Measurements from ENCODE around the gene PRPF8. TPM values are rescaled to one million over a fixed set of nuclear protein-coding genes. Genes with fewer than 3 reads are reported as not detected.
"Not testable (repeated sequence)": the region's sequence is repeated elsewhere in the genome, so short reads cannot be mapped to it uniquely, and the experiment has no call there.

PRPF8 gene
- total and polyA plus RNA-seq, 5 donors from 2014 or later = 146 to 405 (median 160) TPM

- peak within 1 kb of the TSS in 2 of 3 donors; percentile 25 to 38 for H3K27ac Mint-ChIP-seq
- no peak within 1 kb of the TSS for H3K27ac ChIP-seq (ENCODE audit: insufficient read depth, low read length, poor library complexity, severe bottlenecking)
- no peak within 1 kb of the TSS for H3K4me3 ChIP-seq (ENCODE audit: low read depth, low read length)
- H3K36me3 Mint-ChIP-seq = no peaks in the 10 kb centered on the region
- H3K4me3 Mint-ChIP-seq = peak within 1 kb of the TSS; percentile 64 to 83 (median 72)
- no peaks in the 10 kb centered on the region for H3K9me3 ChIP-seq (ENCODE audit: control insufficient read depth in 2 of 2, low read length in 2 of 2)
- H3K27me3 Mint-ChIP-seq = peaks cover 45% of the 10 kb centered on the region
- H3K27me3 ChIP-seq (ENCODE audit: control insufficient read depth, insufficient read depth, low read length) = no peaks in the 10 kb centered on the region
- H3K4me1 ChIP-seq (ENCODE audit: control insufficient read depth, insufficient read depth, low read length, poor library complexity, severe bottlenecking) = peaks cover 27% of the 10 kb centered on the region
- H3K36me3 ChIP-seq (ENCODE audit: control insufficient read depth, insufficient read depth, low read length) = no peaks in the 10 kb centered on the region
- H3K9me3 Mint-ChIP-seq = peaks cover 0 to 2% (median 0%) of the 10 kb centered on the region in 7 donors
- DNase-seq (no peak), ATAC-seq (ENCODE audit: low read depth in 2 of 2) (peak; percentile 9 to 16)
- peaks cover 0 to 32% (median 5%) of the 10 kb centered on the region in 4 donors for H3K4me1 Mint-ChIP-seq
Observed at GRCh38 chr17:1709971-1710806, 25.5 kb upstream of the PRPF8 start, which contains the start of gene TLCD2. TSS of gene TLCD2 (minus strand) at chr17:1710377. CDS start at chr17:1710242, 135 bp downstream.

- no peaks in the 10 kb centered on the region for H3K36me3 Mint-ChIP-seq
- Histone ChIP-seq H3K36me3 (ENCODE audit: control insufficient read depth, insufficient read depth, low read length) (no peaks in the 10 kb centered on the region), H3K27me3 (ENCODE audit: control insufficient read depth, insufficient read depth, low read length) (no peaks in the 10 kb centered on the region), H3K9me3 (ENCODE audit: control insufficient read depth in 2 of 2, low read length in 2 of 2) (no peaks in the 10 kb centered on the region), H3K27ac (ENCODE audit: insufficient read depth, low read length, poor library complexity, severe bottlenecking) (no peak overlapping the region), H3K4me1 (ENCODE audit: control insufficient read depth, insufficient read depth, low read length, poor library complexity, severe bottlenecking) (peaks cover 20% of the 10 kb centered on the region), H3K4me3 (ENCODE audit: low read depth, low read length) (no peak overlapping the region)
- peaks cover 0 to 2% (median 0%) of the 10 kb centered on the region in 7 donors for H3K9me3 Mint-ChIP-seq
- H3K27me3 Mint-ChIP-seq = peaks cover 52% of the 10 kb centered on the region
- peaks cover 0 to 30% (median 5%) of the 10 kb centered on the region in 4 donors for H3K4me1 Mint-ChIP-seq
- H3K4me3 Mint-ChIP-seq = no peak overlapping the region
- DNase-seq (no peak), ATAC-seq (ENCODE audit: low read depth in 2 of 2) (peak in 1 of 2 donors; percentile 17)
- H3K27ac Mint-ChIP-seq = no peak overlapping the region
Observed at GRCh38 chr17:1709403-1709951, 24.8 kb upstream of the PRPF8 start.

GRCh38 chr17:1708791-1709346 lies 24.2 kb upstream of the PRPF8 start:
- H3K27ac ChIP-seq (ENCODE audit: insufficient read depth, low read length, poor library complexity, severe bottlenecking); DNase-seq; H3K9me3 ChIP-seq (ENCODE audit: control insufficient read depth in 2 of 2, low read length in 2 of 2); H3K27me3 ChIP-seq (ENCODE audit: control insufficient read depth, insufficient read depth, low read length); ATAC-seq (ENCODE audit: low read depth in 2 of 2); H3K36me3 Mint-ChIP-seq; H3K4me3 ChIP-seq (ENCODE audit: low read depth, low read length); H3K36me3 ChIP-seq (ENCODE audit: control insufficient read depth, insufficient read depth, low read length); H3K9me3 Mint-ChIP-seq: not testable (repeated sequence)
- peak overlapping the region in 2 of 4 donors; percentile 8 to 56 for H3K4me3 Mint-ChIP-seq
- H3K4me1 Mint-ChIP-seq = peaks cover 0 to 26% (median 5%) of the 10 kb centered on the region in 4 donors
- H3K4me1 ChIP-seq (ENCODE audit: control insufficient read depth, insufficient read depth, low read length, poor library complexity, severe bottlenecking) = peaks cover 17% of the 10 kb centered on the region
- H3K27ac Mint-ChIP-seq = peak overlapping the region in 1 of 3 donors; percentile 56
- H3K27me3 Mint-ChIP-seq = peaks cover 50% of the 10 kb centered on the region

GRCh38 chr17:1707107-1707506 lies 22.4 kb upstream of the PRPF8 start:
- ATAC-seq (ENCODE audit: low read depth in 2 of 2) (peak in 1 of 2 donors; percentile 32), DNase-seq (no peak)
- Histone ChIP-seq H3K27ac (ENCODE audit: insufficient read depth, low read length, poor library complexity, severe bottlenecking) (no peak overlapping the region), H3K4me3 (ENCODE audit: low read depth, low read length) (no peak overlapping the region), H3K36me3 (ENCODE audit: control insufficient read depth, insufficient read depth, low read length) (no peaks in the 10 kb centered on the region), H3K9me3 (ENCODE audit: control insufficient read depth in 2 of 2, low read length in 2 of 2) (no peaks in the 10 kb centered on the region), H3K4me1 (ENCODE audit: control insufficient read depth, insufficient read depth, low read length, poor library complexity, severe bottlenecking) (peaks cover 17% of the 10 kb centered on the region), H3K27me3 (ENCODE audit: control insufficient read depth, insufficient read depth, low read length) (no peaks in the 10 kb centered on the region)
- Mint-ChIP-seq H3K9me3 (peaks cover 0 to 2% (median 0%) of the 10 kb centered on the region in 7 donors), H3K4me1 (peaks cover 0 to 23% (median 5%) of the 10 kb centered on the region in 4 donors), H3K4me3 (peak overlapping the region in 2 of 4 donors; percentile 6 to 72), H3K27me3 (peaks cover 56% of the 10 kb centered on the region), H3K27ac (no peak overlapping the region), H3K36me3 (no peaks in the 10 kb centered on the region)

- H3K4me1 Mint-ChIP-seq = peaks cover 0 to 9% (median 2%) of the 10 kb centered on the region in 4 donors
- no peaks in the 10 kb centered on the region for H3K36me3 Mint-ChIP-seq
- no peaks in the 10 kb centered on the region for H3K36me3 ChIP-seq (ENCODE audit: control insufficient read depth, insufficient read depth, low read length)
- H3K9me3 Mint-ChIP-seq = peaks cover 0 to 2% (median 0%) of the 10 kb centered on the region in 7 donors
- no peaks in the 10 kb centered on the region for H3K27me3 ChIP-seq (ENCODE audit: control insufficient read depth, insufficient read depth, low read length)
- H3K4me1 ChIP-seq (ENCODE audit: control insufficient read depth, insufficient read depth, low read length, poor library complexity, severe bottlenecking) = peaks cover 7% of the 10 kb centered on the region
- ATAC-seq (ENCODE audit: low read depth in 2 of 2) = no peak
- peaks cover 43% of the 10 kb centered on the region for H3K27me3 Mint-ChIP-seq
- peak overlapping the region in 1 of 3 donors; percentile 96 for H3K27ac Mint-ChIP-seq
- H3K4me3 ChIP-seq (ENCODE audit: low read depth, low read length) = no peak overlapping the region
- no peak overlapping the region for H3K27ac ChIP-seq (ENCODE audit: insufficient read depth, low read length, poor library complexity, severe bottlenecking)
- DNase-seq = no peak
- no peak overlapping the region for H3K4me3 Mint-ChIP-seq
- H3K9me3 ChIP-seq (ENCODE audit: control insufficient read depth in 2 of 2, low read length in 2 of 2) = no peaks in the 10 kb centered on the region
Observed at GRCh38 chr17:1705004-1705403, 20.3 kb upstream of the PRPF8 start.

GRCh38 chr17:1703063-1703462 lies 18.4 kb upstream of the PRPF8 start:
- Histone ChIP-seq H3K9me3 (ENCODE audit: control insufficient read depth in 2 of 2, low read length in 2 of 2) (no peaks in the 10 kb centered on the region), H3K36me3 (ENCODE audit: control insufficient read depth, insufficient read depth, low read length) (no peaks in the 10 kb centered on the region), H3K4me3 (ENCODE audit: low read depth, low read length) (no peak overlapping the region), H3K27ac (ENCODE audit: insufficient read depth, low read length, poor library complexity, severe bottlenecking) (no peak overlapping the region), H3K27me3 (ENCODE audit: control insufficient read depth, insufficient read depth, low read length) (no peaks in the 10 kb centered on the region), H3K4me1 (ENCODE audit: control insufficient read depth, insufficient read depth, low read length, poor library complexity, severe bottlenecking) (no peaks in the 10 kb centered on the region)
- H3K27me3 Mint-ChIP-seq = peaks cover 48% of the 10 kb centered on the region
- no peak overlapping the region for H3K4me3 Mint-ChIP-seq
- no peak for ATAC-seq (ENCODE audit: low read depth in 2 of 2)
- no peak for DNase-seq
- H3K27ac Mint-ChIP-seq = peak overlapping the region in 1 of 3 donors; percentile 54
- H3K36me3 Mint-ChIP-seq = no peaks in the 10 kb centered on the region
- H3K4me1 Mint-ChIP-seq = peaks cover 0 to 4% (median 2%) of the 10 kb centered on the region in 4 donors
- peaks cover 0 to 2% (median 0%) of the 10 kb centered on the region in 7 donors for H3K9me3 Mint-ChIP-seq

- H3K4me3 ChIP-seq (ENCODE audit: low read depth, low read length); H3K9me3 ChIP-seq (ENCODE audit: control insufficient read depth in 2 of 2, low read length in 2 of 2); H3K36me3 ChIP-seq (ENCODE audit: control insufficient read depth, insufficient read depth, low read length); H3K4me1 Mint-ChIP-seq; ATAC-seq (ENCODE audit: low read depth in 2 of 2); H3K4me3 Mint-ChIP-seq; H3K27ac Mint-ChIP-seq; DNase-seq; H3K9me3 Mint-ChIP-seq; H3K4me1 ChIP-seq (ENCODE audit: control insufficient read depth, insufficient read depth, low read length, poor library complexity, severe bottlenecking); H3K27ac ChIP-seq (ENCODE audit: insufficient read depth, low read length, poor library complexity, severe bottlenecking); H3K36me3 Mint-ChIP-seq; H3K27me3 ChIP-seq (ENCODE audit: control insufficient read depth, insufficient read depth, low read length): not testable (repeated sequence)
- peaks cover 30% of the 10 kb centered on the region for H3K27me3 Mint-ChIP-seq
Observed at GRCh38 chr17:1699891-1700290, 15.2 kb upstream of the PRPF8 start.

Measured in CD4-positive, CD25-positive, alpha-beta regulatory T cell (primary cell).